ENCODE data around the gene ITSN1. TPM values are rescaled to one million over a fixed set of nuclear protein-coding genes. Genes with fewer than 3 reads are reported as not detected.

Gene ITSN1
- total and polyA plus RNA-seq, 2 experiments from 2014 or later, result 77.9 to 95.7 TPM

DNA sequence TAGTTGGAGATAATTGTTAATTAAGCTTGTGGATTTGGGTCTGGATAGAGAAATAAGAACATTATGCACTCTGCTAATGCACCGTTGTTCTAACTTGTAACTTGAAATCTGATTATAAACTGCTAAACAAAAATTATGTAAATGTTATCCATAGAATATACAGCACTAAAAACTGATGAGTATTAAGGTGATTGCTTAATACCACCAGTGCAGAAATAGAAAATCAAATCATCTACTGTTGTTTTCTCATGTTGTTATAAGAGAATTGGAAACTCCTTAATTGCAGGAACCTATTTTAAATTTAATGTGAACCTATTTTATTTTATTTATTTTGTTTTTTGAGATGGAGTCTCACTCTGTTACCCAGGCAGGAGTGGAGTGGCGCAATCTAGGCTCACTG lies 125.7 kb downstream of the ITSN1 start:
- no peak for ATAC-seq
- H2AFZ ChIP-seq, result no peak overlapping the region
- H3K79me2 ChIP-seq (replicated peaks; ENCODE audit: insufficient read depth), result no peaks in the 10 kb centered on the region
- Mint-ChIP-seq H3K4me3 (no peak overlapping the region), H3K27ac (no peak overlapping the region), H3K4me1 (no peaks in the 10 kb centered on the region; the same call in 2 of the 3 replicates), H3K9me3 (no peaks in the 10 kb centered on the region), H3K27me3 (ENCODE audit: insufficient read depth, low read depth, poor library complexity) (peaks cover 5% of the 10 kb centered on the region), H3K36me3 (ENCODE audit: low read depth) (peaks cover 52% of the 10 kb centered on the region)
- DNase-seq (ENCODE audit: low spot score), result no peak
- TF ChIP-seq JUNB (IDR thresholded peaks at IDR 0.05; ENCODE audit: unreplicated experiment) (no peak), POLR2AphosphoS5 (IDR thresholded peaks at IDR 0.05; ENCODE audit: low read depth) (no peak), STAT1 (IDR thresholded peaks at IDR 0.05; ENCODE audit: unreplicated experiment) (no peak)
- H3F3A ChIP-seq (replicated peaks; ENCODE audit: low read depth), result no peaks in the 10 kb centered on the region
- no peaks in the 10 kb centered on the region for H4K20me1 ChIP-seq (replicated peaks; ENCODE audit: insufficient read depth)
- no peak overlapping the region for H3K4me2 ChIP-seq
- no peak overlapping the region for H3K4me3 ChIP-seq
- H3K4me1 ChIP-seq (ENCODE audit: insufficient read depth), result no peaks in the 10 kb centered on the region
- H3K27ac ChIP-seq (ENCODE audit: low read depth), result no peak overlapping the region
- H3K36me3 ChIP-seq (ENCODE audit: insufficient read depth), result peaks cover 12% of the 10 kb centered on the region; the same call in 1 of the 2 replicates
- H3K9me2 ChIP-seq (ENCODE audit: insufficient read depth), result no peaks in the 10 kb centered on the region; the same call in 1 of the 2 replicates
- H3K27me3 ChIP-seq (ENCODE audit: insufficient read depth), result no peaks in the 10 kb centered on the region

DNA sequence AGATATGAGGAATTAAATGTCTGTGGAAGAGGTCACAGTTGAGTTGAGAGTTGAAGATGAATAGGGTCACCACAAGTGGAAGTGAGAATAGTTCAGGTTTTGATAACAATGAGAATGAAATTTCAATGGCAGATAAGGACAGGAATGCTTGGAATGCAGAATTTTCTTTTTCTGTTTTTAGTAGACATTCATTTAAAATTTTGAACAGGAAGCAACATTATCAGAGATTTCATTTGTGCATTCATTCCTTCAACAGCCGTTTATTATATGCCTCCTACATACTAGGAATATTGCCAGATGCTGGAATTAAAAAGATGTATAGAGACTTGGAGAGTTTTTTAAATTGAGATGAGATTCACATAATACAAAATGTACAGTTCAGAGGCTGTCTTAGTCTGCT lies 126.8 kb downstream of the ITSN1 start:
- Mint-ChIP-seq H3K27me3 (ENCODE audit: insufficient read depth, low read depth, poor library complexity) (peaks cover 5% of the 10 kb centered on the region), H3K9me3 (no peaks in the 10 kb centered on the region), H3K4me3 (no peak overlapping the region), H3K27ac (peak overlapping the region; percentile 2; the same call in 1 of the 2 replicates), H3K36me3 (ENCODE audit: low read depth) (peaks cover 46% of the 10 kb centered on the region), H3K4me1 (no peaks in the 10 kb centered on the region; the same call in 2 of the 3 replicates)
- H3K79me2 ChIP-seq (replicated peaks; ENCODE audit: insufficient read depth), result no peaks in the 10 kb centered on the region
- peaks cover 12% of the 10 kb centered on the region; the same call in 1 of the 2 replicates for H3K36me3 ChIP-seq (ENCODE audit: insufficient read depth)
- no peaks in the 10 kb centered on the region for H4K20me1 ChIP-seq (replicated peaks; ENCODE audit: insufficient read depth)
- H3K27me3 ChIP-seq (ENCODE audit: insufficient read depth), result no peaks in the 10 kb centered on the region
- H3F3A ChIP-seq (replicated peaks; ENCODE audit: low read depth), result no peaks in the 10 kb centered on the region
- no peak overlapping the region for H3K4me2 ChIP-seq
- H3K27ac ChIP-seq (ENCODE audit: low read depth), result no peak overlapping the region
- no peak for ATAC-seq
- H3K4me1 ChIP-seq (ENCODE audit: insufficient read depth), result no peaks in the 10 kb centered on the region
- no peak overlapping the region for H2AFZ ChIP-seq
- no peak overlapping the region for H3K4me3 ChIP-seq
- DNase-seq (ENCODE audit: low spot score), result no peak
- H3K9me2 ChIP-seq (ENCODE audit: insufficient read depth), result no peaks in the 10 kb centered on the region; the same call in 1 of the 2 replicates
- TF ChIP-seq ZNF114 (CRISPR knock-in tag; IDR thresholded peaks at IDR 0.05) (no peak), ZNF331 (CRISPR knock-in tag; IDR thresholded peaks at IDR 0.05; ENCODE audit: low read depth) (no peak), EZH2phosphoT487 (IDR thresholded peaks at IDR 0.05; ENCODE audit: unreplicated experiment) (no peak), JUNB (IDR thresholded peaks at IDR 0.05; ENCODE audit: unreplicated experiment) (no peak), NANOG (IDR thresholded peaks at IDR 0.05; ENCODE audit: borderline replicate concordance) (no peak), STAT1 (IDR thresholded peaks at IDR 0.05; ENCODE audit: unreplicated experiment) (no peak), POLR2AphosphoS5 (IDR thresholded peaks at IDR 0.05; ENCODE audit: low read depth) (no peak), EZH2 (IDR thresholded peaks at IDR 0.05; ENCODE audit: low read depth, unreplicated experiment) (no peak)
- TF ChIP-seq, protein P1, sequence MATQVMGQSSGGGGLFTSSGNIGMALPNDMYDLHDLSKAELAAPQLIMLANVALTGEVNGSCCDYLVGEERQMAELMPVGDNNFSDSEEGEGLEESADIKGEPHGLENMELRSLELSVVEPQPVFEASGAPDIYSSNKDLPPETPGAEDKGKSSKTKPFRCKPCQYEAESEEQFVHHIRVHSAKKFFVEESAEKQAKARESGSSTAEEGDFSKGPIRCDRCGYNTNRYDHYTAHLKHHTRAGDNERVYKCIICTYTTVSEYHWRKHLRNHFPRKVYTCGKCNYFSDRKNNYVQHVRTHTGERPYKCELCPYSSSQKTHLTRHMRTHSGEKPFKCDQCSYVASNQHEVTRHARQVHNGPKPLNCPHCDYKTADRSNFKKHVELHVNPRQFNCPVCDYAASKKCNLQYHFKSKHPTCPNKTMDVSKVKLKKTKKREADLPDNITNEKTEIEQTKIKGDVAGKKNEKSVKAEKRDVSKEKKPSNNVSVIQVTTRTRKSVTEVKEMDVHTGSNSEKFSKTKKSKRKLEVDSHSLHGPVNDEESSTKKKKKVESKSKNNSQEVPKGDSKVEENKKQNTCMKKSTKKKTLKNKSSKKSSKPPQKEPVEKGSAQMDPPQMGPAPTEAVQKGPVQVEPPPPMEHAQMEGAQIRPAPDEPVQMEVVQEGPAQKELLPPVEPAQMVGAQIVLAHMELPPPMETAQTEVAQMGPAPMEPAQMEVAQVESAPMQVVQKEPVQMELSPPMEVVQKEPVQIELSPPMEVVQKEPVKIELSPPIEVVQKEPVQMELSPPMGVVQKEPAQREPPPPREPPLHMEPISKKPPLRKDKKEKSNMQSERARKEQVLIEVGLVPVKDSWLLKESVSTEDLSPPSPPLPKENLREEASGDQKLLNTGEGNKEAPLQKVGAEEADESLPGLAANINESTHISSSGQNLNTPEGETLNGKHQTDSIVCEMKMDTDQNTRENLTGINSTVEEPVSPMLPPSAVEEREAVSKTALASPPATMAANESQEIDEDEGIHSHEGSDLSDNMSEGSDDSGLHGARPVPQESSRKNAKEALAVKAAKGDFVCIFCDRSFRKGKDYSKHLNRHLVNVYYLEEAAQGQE (IDR thresholded peaks at IDR 0.05; ENCODE audit: unreplicated experiment), result no peak
- TF ChIP-seq, protein P2, sequence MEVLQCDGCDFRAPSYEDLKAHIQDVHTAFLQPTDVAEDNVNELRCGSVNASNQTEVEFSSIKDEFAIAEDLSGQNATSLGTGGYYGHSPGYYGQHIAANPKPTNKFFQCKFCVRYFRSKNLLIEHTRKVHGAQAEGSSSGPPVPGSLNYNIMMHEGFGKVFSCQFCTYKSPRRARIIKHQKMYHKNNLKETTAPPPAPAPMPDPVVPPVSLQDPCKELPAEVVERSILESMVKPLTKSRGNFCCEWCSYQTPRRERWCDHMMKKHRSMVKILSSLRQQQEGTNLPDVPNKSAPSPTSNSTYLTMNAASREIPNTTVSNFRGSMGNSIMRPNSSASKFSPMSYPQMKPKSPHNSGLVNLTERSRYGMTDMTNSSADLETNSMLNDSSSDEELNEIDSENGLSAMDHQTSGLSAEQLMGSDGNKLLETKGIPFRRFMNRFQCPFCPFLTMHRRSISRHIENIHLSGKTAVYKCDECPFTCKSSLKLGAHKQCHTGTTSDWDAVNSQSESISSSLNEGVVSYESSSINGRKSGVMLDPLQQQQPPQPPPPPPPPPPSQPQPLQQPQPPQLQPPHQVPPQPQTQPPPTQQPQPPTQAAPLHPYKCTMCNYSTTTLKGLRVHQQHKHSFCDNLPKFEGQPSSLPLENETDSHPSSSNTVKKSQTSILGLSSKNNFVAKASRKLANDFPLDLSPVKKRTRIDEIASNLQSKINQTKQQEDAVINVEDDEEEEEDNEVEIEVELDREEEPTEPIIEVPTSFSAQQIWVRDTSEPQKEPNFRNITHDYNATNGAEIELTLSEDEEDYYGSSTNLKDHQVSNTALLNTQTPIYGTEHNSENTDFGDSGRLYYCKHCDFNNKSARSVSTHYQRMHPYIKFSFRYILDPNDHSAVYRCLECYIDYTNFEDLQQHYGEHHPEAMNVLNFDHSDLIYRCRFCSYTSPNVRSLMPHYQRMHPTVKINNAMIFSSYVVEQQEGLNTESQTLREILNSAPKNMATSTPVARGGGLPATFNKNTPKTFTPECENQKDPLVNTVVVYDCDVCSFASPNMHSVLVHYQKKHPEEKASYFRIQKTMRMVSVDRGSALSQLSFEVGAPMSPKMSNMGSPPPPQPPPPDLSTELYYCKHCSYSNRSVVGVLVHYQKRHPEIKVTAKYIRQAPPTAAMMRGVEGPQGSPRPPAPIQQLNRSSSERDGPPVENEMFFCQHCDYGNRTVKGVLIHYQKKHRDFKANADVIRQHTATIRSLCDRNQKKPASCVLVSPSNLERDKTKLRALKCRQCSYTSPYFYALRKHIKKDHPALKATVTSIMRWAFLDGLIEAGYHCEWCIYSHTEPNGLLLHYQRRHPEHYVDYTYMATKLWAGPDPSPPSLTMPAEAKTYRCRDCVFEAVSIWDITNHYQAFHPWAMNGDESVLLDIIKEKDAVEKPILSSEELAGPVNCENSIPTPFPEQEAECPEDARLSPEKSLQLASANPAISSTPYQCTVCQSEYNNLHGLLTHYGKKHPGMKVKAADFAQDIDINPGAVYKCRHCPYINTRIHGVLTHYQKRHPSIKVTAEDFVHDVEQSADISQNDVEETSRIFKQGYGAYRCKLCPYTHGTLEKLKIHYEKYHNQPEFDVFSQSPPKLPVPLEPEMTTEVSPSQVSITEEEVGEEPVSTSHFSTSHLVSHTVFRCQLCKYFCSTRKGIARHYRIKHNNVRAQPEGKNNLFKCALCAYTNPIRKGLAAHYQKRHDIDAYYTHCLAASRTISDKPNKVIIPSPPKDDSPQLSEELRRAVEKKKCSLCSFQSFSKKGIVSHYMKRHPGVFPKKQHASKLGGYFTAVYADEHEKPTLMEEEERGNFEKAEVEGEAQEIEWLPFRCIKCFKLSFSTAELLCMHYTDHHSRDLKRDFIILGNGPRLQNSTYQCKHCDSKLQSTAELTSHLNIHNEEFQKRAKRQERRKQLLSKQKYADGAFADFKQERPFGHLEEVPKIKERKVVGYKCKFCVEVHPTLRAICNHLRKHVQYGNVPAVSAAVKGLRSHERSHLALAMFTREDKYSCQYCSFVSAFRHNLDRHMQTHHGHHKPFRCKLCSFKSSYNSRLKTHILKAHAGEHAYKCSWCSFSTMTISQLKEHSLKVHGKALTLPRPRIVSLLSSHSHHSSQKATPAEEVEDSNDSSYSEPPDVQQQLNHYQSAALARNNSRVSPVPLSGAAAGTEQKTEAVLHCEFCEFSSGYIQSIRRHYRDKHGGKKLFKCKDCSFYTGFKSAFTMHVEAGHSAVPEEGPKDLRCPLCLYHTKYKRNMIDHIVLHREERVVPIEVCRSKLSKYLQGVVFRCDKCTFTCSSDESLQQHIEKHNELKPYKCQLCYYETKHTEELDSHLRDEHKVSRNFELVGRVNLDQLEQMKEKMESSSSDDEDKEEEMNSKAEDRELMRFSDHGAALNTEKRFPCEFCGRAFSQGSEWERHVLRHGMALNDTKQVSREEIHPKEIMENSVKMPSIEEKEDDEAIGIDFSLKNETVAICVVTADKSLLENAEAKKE (CRISPR knock-in tag; IDR thresholded peaks at IDR 0.05), result no peak
- TF ChIP-seq, protein P3, sequence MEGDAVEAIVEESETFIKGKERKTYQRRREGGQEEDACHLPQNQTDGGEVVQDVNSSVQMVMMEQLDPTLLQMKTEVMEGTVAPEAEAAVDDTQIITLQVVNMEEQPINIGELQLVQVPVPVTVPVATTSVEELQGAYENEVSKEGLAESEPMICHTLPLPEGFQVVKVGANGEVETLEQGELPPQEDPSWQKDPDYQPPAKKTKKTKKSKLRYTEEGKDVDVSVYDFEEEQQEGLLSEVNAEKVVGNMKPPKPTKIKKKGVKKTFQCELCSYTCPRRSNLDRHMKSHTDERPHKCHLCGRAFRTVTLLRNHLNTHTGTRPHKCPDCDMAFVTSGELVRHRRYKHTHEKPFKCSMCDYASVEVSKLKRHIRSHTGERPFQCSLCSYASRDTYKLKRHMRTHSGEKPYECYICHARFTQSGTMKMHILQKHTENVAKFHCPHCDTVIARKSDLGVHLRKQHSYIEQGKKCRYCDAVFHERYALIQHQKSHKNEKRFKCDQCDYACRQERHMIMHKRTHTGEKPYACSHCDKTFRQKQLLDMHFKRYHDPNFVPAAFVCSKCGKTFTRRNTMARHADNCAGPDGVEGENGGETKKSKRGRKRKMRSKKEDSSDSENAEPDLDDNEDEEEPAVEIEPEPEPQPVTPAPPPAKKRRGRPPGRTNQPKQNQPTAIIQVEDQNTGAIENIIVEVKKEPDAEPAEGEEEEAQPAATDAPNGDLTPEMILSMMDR (conservative IDR thresholded peaks at IDR 0.05; ENCODE audit: low read depth in 2 of 2), result no peak
